SK-N-SH treated with all-trans-retinoic acid at 6 μM for 48 hours (cell line): Measurements from ENCODE around the gene PDLIM3.

Source experiments
- ATAC-seq: fragments of 200-7000 bp; cut with Tn5 transposase; 3 replicates; pipeline ENCODE4 v1.9.1; 2020; ENCODE audit warnings: mild to moderate bottlenecking, moderate library complexity
- BACH2 ChIP-seq: fragments of 250-450 bp; sonication (Bioruptor Pico); IDR thresholded peaks from 2 replicates; pipeline ENCODE4 v1.9.0; 2021; ENCODE audit warnings: mild to moderate bottlenecking, borderline replicate concordance
- CREB5 ChIP-seq: fragments of 250-450 bp; sonication (Bioruptor Pico); IDR thresholded peaks from 2 replicates; pipeline ENCODE4 v1.5.1; 2020; ENCODE audit warnings: low read depth, mild to moderate bottlenecking, moderate library complexity
- CSDC2 ChIP-seq: fragments of 250-450 bp; sonication (Bioruptor Pico); IDR thresholded peaks from 2 replicates; pipeline ENCODE4 v1.5.0; 2020; ENCODE audit warnings: mild to moderate bottlenecking, moderate library complexity
- ESRRG ChIP-seq: fragments of 250-450 bp; sonication (Bioruptor Pico); IDR thresholded peaks from 2 replicates; pipeline ENCODE4 v1.6.1; 2021; ENCODE audit warnings: mild to moderate bottlenecking
- GLIS3 ChIP-seq: fragments of 250-450 bp; sonication (Bioruptor Pico); IDR thresholded peaks from 2 replicates; pipeline ENCODE4 v1.5.0; 2020; ENCODE audit warnings: mild to moderate bottlenecking, moderate library complexity
- OSR1 ChIP-seq: fragments of 250-450 bp; sonication (Bioruptor Pico); IDR thresholded peaks from 2 replicates; pipeline ENCODE4 v1.8.0; 2022; ENCODE audit warnings: moderate library complexity, mild to moderate bottlenecking, inconsistent platforms
- PATZ1 ChIP-seq: fragments of 250-450 bp; sonication (Bioruptor Pico); IDR thresholded peaks from 2 replicates; pipeline ENCODE4 v1.8.0; 2020; ENCODE audit warnings: mild to moderate bottlenecking, moderate library complexity, borderline replicate concordance
- POU6F1 ChIP-seq: fragments of 250-450 bp; sonication (Bioruptor Pico); IDR thresholded peaks from 2 replicates; pipeline ENCODE4 v1.8.0; 2021; ENCODE audit warnings: low read depth, mild to moderate bottlenecking, moderate library complexity, borderline replicate concordance
- PPARA ChIP-seq: fragments of 250-450 bp; sonication (Bioruptor Pico); IDR thresholded peaks from 2 replicates; pipeline ENCODE4 v1.5.0; 2020; ENCODE audit warnings: mild to moderate bottlenecking, borderline replicate concordance
- RARB ChIP-seq: fragments of 250-450 bp; sonication (Bioruptor Pico); IDR thresholded peaks from 2 replicates; pipeline ENCODE4 v1.8.0; 2021; ENCODE audit warnings: mild to moderate bottlenecking, moderate library complexity
- SNAI2 ChIP-seq: fragments of 250-450 bp; sonication (Bioruptor Pico); IDR thresholded peaks from 2 replicates; pipeline ENCODE4 v1.5.0; 2020; ENCODE audit warnings: mild to moderate bottlenecking, moderate library complexity
- TOX ChIP-seq: fragments of 250-450 bp; sonication (Bioruptor Pico); IDR thresholded peaks from 2 replicates; pipeline ENCODE4 v1.8.0; 2021; ENCODE audit warnings: mild to moderate bottlenecking, moderate library complexity, borderline replicate concordance
- TSHZ2 ChIP-seq: fragments of 250-450 bp; sonication (Bioruptor Pico); IDR thresholded peaks from 2 replicates; pipeline ENCODE4 v1.5.0; 2020; ENCODE audit warnings: mild to moderate bottlenecking, moderate library complexity
- ZC3H10 ChIP-seq: fragments of 250-450 bp; sonication (Bioruptor Pico); IDR thresholded peaks from 2 replicates; pipeline ENCODE4 v1.5.1; 2021; ENCODE audit warnings: mild to moderate bottlenecking, moderate library complexity
- ZNF565 ChIP-seq: fragments of 450-650 bp; formaldehyde crosslinking; conservative IDR thresholded peaks from 2 replicates; pipeline ENCODE4 v1.5.0; 2020; ENCODE audit warnings: low read depth, mild to moderate bottlenecking, moderate library complexity
- ZNF70 ChIP-seq: fragments of 450-650 bp; formaldehyde crosslinking; IDR thresholded peaks from 2 replicates; pipeline ENCODE4 v1.5.0; 2020; ENCODE audit warnings: mild to moderate bottlenecking, moderate library complexity

PDLIM3 gene

GRCh38 chr4:185580699-185581098, 45.4 kb upstream of the PDLIM3 start:
- ATAC-seq = no peak
- TF ChIP-seq BACH2 (no peak), TSHZ2 (CRISPR knock-in tag) (no peak), OSR1 (CRISPR knock-in tag) (no peak), CREB5 (CRISPR knock-in tag) (no peak), RARB (CRISPR knock-in tag) (no peak), ESRRG (CRISPR knock-in tag) (no peak), CSDC2 (CRISPR knock-in tag) (no peak), ZC3H10 (CRISPR knock-in tag) (no peak), ZNF565 (CRISPR knock-in tag) (no peak), PPARA (CRISPR knock-in tag) (no peak)
- TF ChIP-seq, all 23 proteins: peak for 0

DNA sequence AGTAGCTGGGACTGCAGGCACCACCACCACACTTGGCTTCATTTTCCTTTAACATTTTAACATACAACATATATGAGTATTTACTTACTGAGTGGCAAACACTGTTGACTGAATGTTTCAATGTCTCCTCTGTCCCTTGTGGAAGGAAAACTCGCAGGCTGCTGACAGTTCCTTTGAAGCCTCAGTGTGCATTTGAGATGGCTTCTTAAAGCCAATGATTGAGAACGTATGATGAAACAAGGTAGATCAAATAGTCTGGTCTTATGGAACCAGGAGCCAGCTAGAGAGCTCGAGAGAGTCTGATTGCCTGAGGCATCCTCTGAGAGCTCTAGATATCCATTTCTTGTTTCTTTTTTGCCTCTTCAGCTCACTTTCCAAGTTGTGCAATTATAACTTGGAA, 43.0 kb upstream of the PDLIM3 start:
- TF ChIP-seq CREB5 (CRISPR knock-in tag) = no peak
- no peak for TF ChIP-seq PATZ1
- TF ChIP-seq TSHZ2 (CRISPR knock-in tag) = no peak
- TF ChIP-seq ZC3H10 (CRISPR knock-in tag) = no peak
- TF ChIP-seq ZNF70 (CRISPR knock-in tag) = no peak
- no peak for TF ChIP-seq POU6F1 (CRISPR knock-in tag)
- TF ChIP-seq CSDC2 (CRISPR knock-in tag) = no peak
- no peak for TF ChIP-seq PPARA (CRISPR knock-in tag)
- TF ChIP-seq TOX (CRISPR knock-in tag) = no peak
- no peak for TF ChIP-seq BACH2
- no peak for TF ChIP-seq GLIS3 (CRISPR knock-in tag)
- no peak for TF ChIP-seq ESRRG (CRISPR knock-in tag)
- no peak for TF ChIP-seq RARB (CRISPR knock-in tag)
- TF ChIP-seq SNAI2 (CRISPR knock-in tag) = no peak
- ATAC-seq = no peak
